HEK293T (cell line): ENCODE data around the gene BICD2.

Source experiments
- ARNT ChIP-seq: fragments of 450-650 bp; IDR thresholded peaks from 2 replicates; pipeline ENCODE4 v1.6.1; 2017; ENCODE audit warnings: mild to moderate bottlenecking
- BHLHE40 ChIP-seq: fragments of 450-650 bp; IDR thresholded peaks from 2 replicates; pipeline ENCODE4 v1.6.1; 2016; ENCODE audit warnings: mild to moderate bottlenecking, moderate library complexity, borderline replicate concordance
- CTBP1 ChIP-seq: fragments of 450-650 bp; IDR thresholded peaks from 2 replicates; pipeline ENCODE4 v1.6.1; 2016; ENCODE audit warnings: borderline replicate concordance
- FOXK2 ChIP-seq: fragments of 450-650 bp; IDR thresholded peaks from 2 replicates; pipeline ENCODE4 v1.6.1; 2016; ENCODE audit warnings: mild to moderate bottlenecking
- LEF1 ChIP-seq: fragments of 450-650 bp; IDR thresholded peaks from 2 replicates; pipeline ENCODE4 v1.6.1; 2017; ENCODE audit warnings: mild to moderate bottlenecking, borderline replicate concordance
- NFRKB ChIP-seq: fragments of 450-650 bp; IDR thresholded peaks from 2 replicates; pipeline ENCODE4 v1.6.1; 2016; ENCODE audit warnings: mild to moderate bottlenecking, moderate library complexity
- SP1 ChIP-seq: fragments of 450-650 bp; IDR thresholded peaks from 2 replicates; pipeline ENCODE4 v1.6.1; 2017
- SUZ12 ChIP-seq: fragments of 450-650 bp; IDR thresholded peaks from 2 replicates; pipeline ENCODE4 v1.6.1; 2016; ENCODE audit warnings: mild to moderate bottlenecking
- ZNF384 ChIP-seq: fragments of 450-650 bp; IDR thresholded peaks from 2 replicates; pipeline ENCODE4 v1.6.1; 2016

- TF ChIP-seq SP1 (no peak), ZNF384 (no peak), NFRKB (no peak), BHLHE40 (no peak), ARNT (no peak), CTBP1 (no peak), FOXK2 (no peak), SUZ12 (no peak), LEF1 (no peak)
Observed at GRCh38 chr9:92722386-92723298, 42.0 kb downstream of the BICD2 start.
